Thymus (tissue), 14 donors: Measurements from ENCODE around the gene MCMBP. TPM values are rescaled to one million over a fixed set of nuclear protein-coding genes. Genes with fewer than 3 reads are reported as not detected.
"Not testable (repeated sequence)": the region's sequence is repeated elsewhere in the genome, so short reads cannot be mapped to it uniquely, and the experiment has no call there.

Experiments used
- DNase-seq, 9 donors: peaks; one replicate each; pipeline ENCODE4 v3.0.0-alpha.2; 2013; ENCODE audit warnings: low spot score in 9 of 9, low read depth in 6 of 9, missing footprints in 1 of 9
- H3K27ac ChIP-seq, 2 donors: one replicate each; pipeline ENCODE4 v1.5.1; 2013; ENCODE audit warnings: control low read depth in 1 of 2, low read depth in 1 of 2, low read length in 1 of 2, mild to moderate bottlenecking in 1 of 2, moderate library complexity in 1 of 2
- H3K27me3 ChIP-seq, 2 donors: one replicate each; pipeline ENCODE4 v1.5.1; 2013; ENCODE audit warnings: low read length in 1 of 2; ENCODE audit not compliant: control insufficient read depth in 2 of 2, insufficient read depth in 1 of 2
- H3K36me3 ChIP-seq, 2 donors: one replicate each; pipeline ENCODE4 v1.5.1; 2013; ENCODE audit warnings: low read length in 1 of 2, mild to moderate bottlenecking in 1 of 2, moderate library complexity in 1 of 2; ENCODE audit not compliant: control insufficient read depth in 2 of 2, insufficient read depth in 2 of 2
- H3K4me1 ChIP-seq, 2 donors: one replicate each; pipeline ENCODE4 v1.5.1; 2013; ENCODE audit warnings: low read length in 2 of 2; ENCODE audit not compliant: control insufficient read depth in 2 of 2, insufficient read depth in 2 of 2
- H3K4me3 ChIP-seq, 2 donors: one replicate each; pipeline ENCODE4 v1.5.1; 2013; ENCODE audit warnings: low read length in 2 of 2, control low read depth in 1 of 2, mild to moderate bottlenecking in 1 of 2
- H3K9me3 ChIP-seq, 2 donors: one replicate each; pipeline ENCODE4 v1.5.1; 2013; ENCODE audit warnings: low read length in 1 of 2, mild to moderate bottlenecking in 1 of 2; ENCODE audit not compliant: control insufficient read depth in 2 of 2, insufficient read depth in 1 of 2
- WGBS: extraction: QIAGEN DNeasy Blood & Tissue Kit; methylation state at CpG from one replicate; pipeline ENCODE4 v1.1.7; 2013; 5-methylcytosine and 5-hydroxymethylcytosine counted together
- long read RNA-seq, 10 donors: transcript quantifications; one replicate each; lab custom pipeline, GENCODE V29; 2026
- polyA plus RNA-seq: library from polyadenylated mRNA; stranded (reverse); fragments of 200-250 nt; gene quantifications from one replicate; pipeline ENCODE4 v1.2.3, GENCODE V29; 2013
- total RNA-seq: library from RNA; stranded (reverse); fragments of 120-200 nt; gene quantifications from one replicate; pipeline ENCODE4 v1.2.4, GENCODE V29; 2013
- donor health status: healthy.

The MCMBP gene
- 53.2 TPM for total RNA-seq
- polyA plus RNA-seq, result 30.3 TPM
- long read RNA-seq, donor 1, full-length matches to known transcripts, result 2 of 2 reads
- long read RNA-seq, donor 1, partial matches to known transcripts, result 0 of 2 reads
- long read RNA-seq, donor 1, other reads (novel, unspliced or antisense), result 0 of 2 reads
- long read RNA-seq, donor 2, result 0 reads
- long read RNA-seq, donor 3, full-length matches to known transcripts, result 13 of 19 reads
- long read RNA-seq, donor 3, partial matches to known transcripts, result 6 of 19 reads
- long read RNA-seq, donor 3, other reads (novel, unspliced or antisense), result 0 of 19 reads
- long read RNA-seq, donor 4, full-length matches to known transcripts, result 4 of 4 reads
- long read RNA-seq, donor 4, partial matches to known transcripts, result 0 of 4 reads
- long read RNA-seq, donor 4, other reads (novel, unspliced or antisense), result 0 of 4 reads
- long read RNA-seq, donor 5, full-length matches to known transcripts, result 18 of 23 reads
- long read RNA-seq, donor 5, partial matches to known transcripts, result 5 of 23 reads
- long read RNA-seq, donor 5, other reads (novel, unspliced or antisense), result 0 of 23 reads
- long read RNA-seq, donor 6, full-length matches to known transcripts, result 7 of 7 reads
- long read RNA-seq, donor 6, partial matches to known transcripts, result 0 of 7 reads
- long read RNA-seq, donor 6, other reads (novel, unspliced or antisense), result 0 of 7 reads
- long read RNA-seq, donor 7, full-length matches to known transcripts, result 8 of 36 reads
- long read RNA-seq, donor 7, partial matches to known transcripts, result 28 of 36 reads
- long read RNA-seq, donor 7, other reads (novel, unspliced or antisense), result 0 of 36 reads
- long read RNA-seq, donor 8, full-length matches to known transcripts, result 3 of 3 reads
- long read RNA-seq, donor 8, partial matches to known transcripts, result 0 of 3 reads
- long read RNA-seq, donor 8, other reads (novel, unspliced or antisense), result 0 of 3 reads
- long read RNA-seq, donor 9, full-length matches to known transcripts, result 7 of 7 reads
- long read RNA-seq, donor 9, partial matches to known transcripts, result 0 of 7 reads
- long read RNA-seq, donor 9, other reads (novel, unspliced or antisense), result 0 of 7 reads
- long read RNA-seq, donor 10, full-length matches to known transcripts, result 10 of 10 reads
- long read RNA-seq, donor 10, partial matches to known transcripts, result 0 of 10 reads
- long read RNA-seq, donor 10, other reads (novel, unspliced or antisense), result 0 of 10 reads

GRCh38 chr10:119872610-119872859, at the start of gene MCMBP:
TSS of gene MCMBP (minus strand) at chr10:119872843. CDS start at chr10:119872584, 259 bp downstream.
- Histone ChIP-seq H3K27ac (peak within 1 kb of the TSS; percentile 92 to 97), H3K4me1 (peaks cover 16 to 18% of the 10 kb centered on the region in 2 donors), H3K36me3 (no peaks in the 10 kb centered on the region), H3K9me3 (no peaks in the 10 kb centered on the region), H3K27me3 (no peaks in the 10 kb centered on the region), H3K4me3 (peak within 1 kb of the TSS; percentile 84 to 91)
- DNase-seq, result peak in 1 of 9 donors; percentile 2
- WGBS, result under 1% methylated on average over 42 of the region's 42 CpGs

GRCh38 chr10:119919826-119920225, 47.2 kb upstream of the MCMBP start:
- H3K4me1 ChIP-seq, result no peaks in the 10 kb centered on the region
- no peaks in the 10 kb centered on the region for H3K9me3 ChIP-seq
- peaks cover 34 to 55% of the 10 kb centered on the region in 2 donors for H3K36me3 ChIP-seq
- no peak overlapping the region for H3K27ac ChIP-seq
- H3K27me3 ChIP-seq, result no peaks in the 10 kb centered on the region
- DNase-seq, result peak in 1 of 9 donors; percentile 5
- H3K4me3 ChIP-seq, result no peak overlapping the region
- WGBS, result 44% methylated on average over 1 of the region's 1 CpG

DNA sequence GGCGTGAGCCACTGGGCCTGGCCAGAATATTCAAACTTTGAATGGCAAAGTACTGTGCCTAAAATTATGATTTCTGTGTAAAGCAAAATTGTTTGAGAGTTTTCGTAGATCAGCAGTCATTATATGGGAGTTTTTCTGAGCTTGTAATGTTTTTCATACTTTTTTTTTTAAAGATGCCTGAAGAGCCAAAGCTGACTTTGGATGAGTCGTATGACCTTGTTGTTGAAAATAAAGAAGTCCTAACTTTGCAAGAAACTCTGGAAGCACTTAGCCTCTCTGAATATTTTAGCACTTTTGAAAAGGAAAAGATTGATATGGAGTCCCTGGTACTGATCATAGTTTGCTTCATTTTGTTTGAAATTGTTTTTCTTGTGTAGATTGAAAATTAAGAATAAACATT, 46.6 kb upstream of the MCMBP start:
- Histone ChIP-seq H3K27ac (no peak overlapping the region), H3K4me1 (no peaks in the 10 kb centered on the region), H3K27me3 (no peaks in the 10 kb centered on the region), H3K36me3 (peaks cover 28 to 56% of the 10 kb centered on the region in 2 donors), H3K9me3 (no peaks in the 10 kb centered on the region), H3K4me3 (no peak overlapping the region)
- WGBS, result 97% methylated on average over 3 of the region's 3 CpGs
- no peak for DNase-seq

DNA sequence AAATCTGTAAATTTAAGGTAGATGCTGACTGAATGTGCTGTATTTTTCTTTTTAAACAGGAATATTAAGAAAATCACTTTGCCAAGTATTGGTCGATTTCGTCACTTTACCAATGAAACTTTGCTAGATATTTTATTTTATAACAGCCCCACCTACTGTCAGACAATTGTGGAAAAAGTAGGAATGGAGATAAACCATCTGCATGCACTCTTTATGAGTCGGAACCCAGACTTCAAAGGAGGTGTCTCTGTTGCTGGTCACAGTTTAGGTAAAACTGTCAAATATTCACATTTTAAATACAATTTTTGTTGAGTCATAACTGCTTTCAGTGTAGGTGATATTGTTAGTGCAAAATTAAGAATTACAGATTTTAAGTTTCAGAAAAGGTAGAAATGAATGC, 45.1 kb upstream of the MCMBP start:
- WGBS, result 92% methylated on average over 3 of the region's 3 CpGs
- no peaks in the 10 kb centered on the region for H3K27me3 ChIP-seq
- H3K36me3 ChIP-seq, result peaks cover 31 to 61% of the 10 kb centered on the region in 2 donors
- H3K27ac ChIP-seq, result no peak overlapping the region
- no peaks in the 10 kb centered on the region for H3K9me3 ChIP-seq
- no peak for DNase-seq
- H3K4me3 ChIP-seq, result no peak overlapping the region
- no peaks in the 10 kb centered on the region for H3K4me1 ChIP-seq

DNA sequence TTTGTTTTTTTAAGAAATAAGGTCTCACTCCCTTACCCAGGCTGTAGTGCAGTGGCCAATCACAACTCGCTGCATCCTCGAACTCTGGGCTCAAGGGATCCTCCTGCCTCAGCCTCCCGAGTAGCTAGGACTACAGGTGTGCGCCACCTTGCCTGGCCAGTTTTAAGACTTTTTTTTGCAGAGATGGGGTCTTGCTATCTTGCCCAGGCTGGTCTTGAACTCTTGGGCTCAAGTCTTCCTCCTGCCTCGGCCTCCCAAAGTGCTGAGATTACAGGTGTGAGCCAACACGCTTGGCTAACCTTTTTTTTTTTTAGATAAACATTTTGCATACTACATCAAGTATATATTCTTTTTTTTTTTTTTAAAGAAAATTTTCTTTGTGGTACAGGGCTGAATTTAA, 38.0 kb upstream of the MCMBP start:
- no peak for DNase-seq
- no peak overlapping the region for H3K4me3 ChIP-seq
- H3K36me3 ChIP-seq, result peaks cover 25 to 60% of the 10 kb centered on the region in 2 donors
- no peaks in the 10 kb centered on the region for H3K4me1 ChIP-seq
- no peaks in the 10 kb centered on the region for H3K27me3 ChIP-seq
- no peaks in the 10 kb centered on the region for H3K9me3 ChIP-seq
- H3K27ac ChIP-seq, result no peak overlapping the region
- WGBS, result 98% methylated on average over 6 of the region's 6 CpGs

DNA sequence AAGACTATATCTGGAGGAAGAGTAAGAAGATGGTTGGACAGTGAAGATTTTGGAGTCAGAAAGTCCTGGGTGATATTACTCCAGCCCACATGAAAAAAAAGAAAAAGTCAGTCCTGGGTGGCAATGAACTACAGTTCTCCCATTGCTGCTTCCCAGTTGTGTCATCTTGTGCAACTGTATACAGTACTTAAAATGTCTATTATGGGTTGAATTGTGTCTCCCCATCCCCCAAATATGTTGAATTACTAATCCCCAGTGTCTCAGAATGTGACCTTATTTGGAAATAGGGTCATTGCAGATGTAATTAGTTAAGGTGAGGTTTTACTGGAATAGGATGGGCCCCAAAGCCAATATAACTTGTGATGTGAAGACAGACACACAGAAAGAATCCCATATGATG, 35.5 kb upstream of the MCMBP start:
- Histone ChIP-seq H3K4me1 (no peaks in the 10 kb centered on the region), H3K27me3 (no peaks in the 10 kb centered on the region), H3K36me3 (peaks cover 37 to 61% of the 10 kb centered on the region in 2 donors), H3K9me3 (no peaks in the 10 kb centered on the region), H3K27ac (no peak overlapping the region), H3K4me3 (no peak overlapping the region)
- no peak for DNase-seq

DNA sequence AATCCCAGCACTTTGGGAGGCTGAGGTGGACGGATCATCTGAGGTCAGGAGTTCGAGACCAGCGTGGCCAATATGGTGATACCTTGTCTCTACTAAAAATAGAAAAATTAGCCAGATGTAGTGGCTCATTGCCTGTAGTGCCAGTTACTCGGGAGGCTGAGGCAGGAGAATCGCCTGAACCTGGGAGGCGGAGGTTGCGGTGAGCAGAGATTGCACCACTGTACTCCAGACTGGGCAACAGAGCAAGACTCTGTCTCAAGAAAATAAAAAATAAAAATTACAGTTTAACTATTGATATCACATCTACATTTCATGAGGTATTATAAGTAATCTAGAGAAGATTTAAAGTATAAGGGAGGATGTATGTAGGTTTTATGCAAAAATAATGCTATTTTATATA, 35.1 kb upstream of the MCMBP start:
- 99% methylated on average over 7 of the region's 7 CpGs for WGBS
- not testable (repeated sequence) for H3K4me3 ChIP-seq

GRCh38 chr10:119903946-119904666, 31.5 kb upstream of the MCMBP start:
- no peak for DNase-seq
- no peak overlapping the region for H3K27ac ChIP-seq
- peaks cover 26 to 37% of the 10 kb centered on the region in 2 donors for H3K36me3 ChIP-seq
- WGBS, result 92% methylated on average over 16 of the region's 16 CpGs
- H3K27me3 ChIP-seq, result no peaks in the 10 kb centered on the region
- H3K4me1 ChIP-seq, result no peaks in the 10 kb centered on the region
- H3K4me3 ChIP-seq, result no peak overlapping the region
- no peaks in the 10 kb centered on the region for H3K9me3 ChIP-seq

More for the DNA sequence above, 35.1 kb upstream of the MCMBP start:
- H3K27me3 ChIP-seq, H3K9me3 ChIP-seq, H3K4me1 ChIP-seq, H3K27ac ChIP-seq, DNase-seq: not testable (repeated sequence)
- peaks cover 37 to 60% of the 10 kb centered on the region in 2 donors for H3K36me3 ChIP-seq
